Measurements from ENCODE around the gene NTN1. TPM values are rescaled to one million over a fixed set of nuclear protein-coding genes. Genes with fewer than 3 reads are reported as not detected.

The NTN1 gene
- total RNA-seq, 1 experiment from 2014 or later, result 1.2 TPM

DNA sequence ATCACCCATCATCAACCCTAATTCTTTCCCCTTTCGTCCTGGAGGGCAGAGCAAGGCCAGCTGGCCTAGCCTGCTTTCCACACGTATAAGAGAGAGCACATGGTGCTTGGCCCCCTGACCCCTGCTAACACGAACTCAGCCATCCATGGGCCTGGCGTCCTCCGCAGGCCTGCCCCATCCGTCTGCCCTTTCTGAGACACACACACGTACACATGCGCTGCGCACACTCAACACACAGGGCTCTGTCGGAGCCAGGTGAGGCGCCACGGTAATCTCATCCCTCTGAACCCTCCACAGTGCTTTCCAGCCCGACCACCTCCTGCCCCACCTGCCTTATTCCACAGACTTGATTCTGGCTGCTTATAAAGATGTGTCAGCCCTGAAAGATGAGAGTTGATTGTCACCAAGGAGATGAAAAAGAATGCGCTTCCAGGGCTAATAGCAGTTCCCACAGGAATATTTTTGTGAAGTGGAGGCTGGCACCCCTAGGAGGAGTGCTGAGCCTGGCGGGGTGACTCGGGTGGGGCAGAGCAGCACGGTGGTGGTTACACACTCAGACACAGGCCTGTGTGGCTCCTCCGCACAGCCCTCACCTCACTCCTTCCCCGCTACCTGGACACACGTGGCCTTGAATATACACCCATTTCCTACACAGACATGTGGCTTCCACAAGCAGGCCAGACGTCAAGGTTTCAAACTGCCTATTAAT, 228.1 kb downstream of the NTN1 start:
- Histone ChIP-seq H3K27ac (ENCODE audit: insufficient read length, low read depth, low read length) (no peak overlapping the region), H4K20me1 (ENCODE audit: control insufficient read depth, insufficient read depth, insufficient read length) (no peaks in the 10 kb centered on the region), H2BK12ac (ENCODE audit: insufficient read length, low read depth, low read length) (no peak overlapping the region), H3K18ac (ENCODE audit: insufficient read length, low read depth, low read length) (no peak overlapping the region), H2BK120ac (ENCODE audit: low read depth, low read length, poor library complexity, severe bottlenecking) (no peak overlapping the region), H4K91ac (ENCODE audit: insufficient read length, low read depth, low read length) (no peak overlapping the region), H3K79me1 (ENCODE audit: insufficient read depth, low read depth, low read length, poor library complexity, severe bottlenecking) (no peaks in the 10 kb centered on the region), H3K9ac (ENCODE audit: extremely low read depth, insufficient read length, low read length) (no peak overlapping the region), H4K8ac (replicated peaks; ENCODE audit: insufficient read length, low read depth, low read length) (no peak overlapping the region), H4K5ac (ENCODE audit: insufficient read length, low read depth, low read length) (no peak overlapping the region), H3K14ac (ENCODE audit: insufficient read depth, low read length) (no peak overlapping the region), H3K79me2 (ENCODE audit: insufficient read depth, low read length) (no peaks in the 10 kb centered on the region), H2BK20ac (ENCODE audit: low read depth, low read length, poor library complexity, severe bottlenecking) (no peak overlapping the region), H2AK5ac (ENCODE audit: insufficient read length, low read length) (no peak overlapping the region), H2BK15ac (ENCODE audit: low read depth, low read length) (no peak overlapping the region), H3K4ac (ENCODE audit: low read depth, low read length) (no peak overlapping the region), H3T11ph (ENCODE audit: low read length) (no peak overlapping the region), H2BK5ac (ENCODE audit: insufficient read length, low read length) (no peak overlapping the region), H3K56ac (ENCODE audit: insufficient read length, low read depth, low read length) (no peak overlapping the region), H3K4me1 (ENCODE audit: insufficient read depth, low read length) (no peaks in the 10 kb centered on the region), H3K27me3 (ENCODE audit: insufficient read depth, low read length) (no peaks in the 10 kb centered on the region), H3K4me2 (ENCODE audit: insufficient read depth, insufficient read length, low read length) (no peak overlapping the region), H3K23me2 (ENCODE audit: insufficient read length, low read depth, low read length, poor library complexity, severe bottlenecking) (no peaks in the 10 kb centered on the region), H3K23ac (ENCODE audit: insufficient read length, low read depth, low read length) (no peak overlapping the region), H2AFZ (ENCODE audit: low read length) (no peak overlapping the region), H3K9me3 (ENCODE audit: control insufficient read depth, low read depth, low read length) (no peaks in the 10 kb centered on the region)
- H3K27ac Mint-ChIP-seq, result peak overlapping the region; percentile 19 to 70 (median 45); a peak in 3 of 7 replicates
- H3K4me1 Mint-ChIP-seq, result peaks cover 12 to 18% of the 10 kb centered on the region in 2 experiments
- H3K27me3 Mint-ChIP-seq (ENCODE audit: low read depth), result no peaks in the 10 kb centered on the region; the same call in 1 of the 2 replicates
- no CpG with 5 or more reads among the region's 21 CpGs for WGBS (ENCODE audit: extremely low coverage, insufficient read length, low lambda C conversion rate)
- no peaks in the 10 kb centered on the region for H3K36me3 Mint-ChIP-seq (ENCODE audit: insufficient read depth in 1 of 3, low read depth in 3 of 3)
- TF ChIP-seq, protein P1, sequence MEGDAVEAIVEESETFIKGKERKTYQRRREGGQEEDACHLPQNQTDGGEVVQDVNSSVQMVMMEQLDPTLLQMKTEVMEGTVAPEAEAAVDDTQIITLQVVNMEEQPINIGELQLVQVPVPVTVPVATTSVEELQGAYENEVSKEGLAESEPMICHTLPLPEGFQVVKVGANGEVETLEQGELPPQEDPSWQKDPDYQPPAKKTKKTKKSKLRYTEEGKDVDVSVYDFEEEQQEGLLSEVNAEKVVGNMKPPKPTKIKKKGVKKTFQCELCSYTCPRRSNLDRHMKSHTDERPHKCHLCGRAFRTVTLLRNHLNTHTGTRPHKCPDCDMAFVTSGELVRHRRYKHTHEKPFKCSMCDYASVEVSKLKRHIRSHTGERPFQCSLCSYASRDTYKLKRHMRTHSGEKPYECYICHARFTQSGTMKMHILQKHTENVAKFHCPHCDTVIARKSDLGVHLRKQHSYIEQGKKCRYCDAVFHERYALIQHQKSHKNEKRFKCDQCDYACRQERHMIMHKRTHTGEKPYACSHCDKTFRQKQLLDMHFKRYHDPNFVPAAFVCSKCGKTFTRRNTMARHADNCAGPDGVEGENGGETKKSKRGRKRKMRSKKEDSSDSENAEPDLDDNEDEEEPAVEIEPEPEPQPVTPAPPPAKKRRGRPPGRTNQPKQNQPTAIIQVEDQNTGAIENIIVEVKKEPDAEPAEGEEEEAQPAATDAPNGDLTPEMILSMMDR (conservative IDR thresholded peaks at IDR 0.05), result no peak
- DNase-seq, result no peak
- no peak overlapping the region; a peak in 1 of 5 replicates for H3K4me3 Mint-ChIP-seq
- H3K9me3 Mint-ChIP-seq, result no peaks in the 10 kb centered on the region
